RWPE1 (cell line): ENCODE measurements around the gene P2RX4.
"Not testable (repeated sequence)": the region's sequence is repeated elsewhere in the genome, so short reads cannot be mapped to it uniquely, and the experiment has no call there.

Source experiments
- CTCF ChIA-PET: fragments of 350-600 bp; sonication (Branson Sonifier 250); formaldehyde crosslinking; extraction: SDS; loops from one replicate; lab custom pipeline; 2021; lab: Yijun Ruan, JAX
- POLR2A ChIA-PET: fragments of 400-600 bp; formaldehyde crosslinking; extraction: SDS; loops from one replicate; lab custom pipeline; 2020; ENCODE audit warnings: antibody characterized with exemption; ENCODE audit not compliant: low non-redundant PET; lab: Yijun Ruan, JAX
- DNase-seq: peaks from one replicate; pipeline ENCODE4 v3.0.0; 2012; ENCODE audit warnings: low spot score
- H3K27ac ChIP-seq: fragments of 450-650 bp; 2 replicates; pipeline ENCODE4 v1.5.1; 2017
- CTCF ChIP-seq: fragments of 450-650 bp; conservative IDR thresholded peaks from 2 replicates; pipeline ENCODE4 v1.5.1; 2017; ENCODE audit warnings: low read depth, mild to moderate bottlenecking

P2RX4 gene

DNA sequence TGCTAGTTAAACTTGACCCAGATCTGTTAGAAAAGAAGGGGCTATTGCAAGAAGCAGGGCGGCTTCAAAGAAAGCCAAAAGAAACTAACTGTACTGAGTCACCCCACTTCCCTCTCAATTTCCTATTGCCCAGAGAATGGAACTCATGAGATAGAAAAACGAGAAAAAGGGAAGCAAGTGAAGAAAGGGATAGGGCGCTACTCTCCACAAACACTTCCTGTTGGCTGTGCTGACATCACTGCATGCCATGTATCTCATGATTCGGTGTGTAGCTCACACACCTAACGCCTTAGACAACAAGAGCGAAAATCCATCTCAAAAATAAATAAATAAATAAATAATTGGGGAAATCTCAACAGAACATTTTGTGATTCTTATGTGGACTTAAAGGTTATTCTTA is 13.0 kb upstream of the P2RX4 start:
- DNase-seq = no peak
- ChIA-PET CTCF (no interaction called here), POLR2A (no interaction called here)
- no peak overlapping the region for H3K27ac ChIP-seq
- no peak for TF ChIP-seq CTCF

DNA sequence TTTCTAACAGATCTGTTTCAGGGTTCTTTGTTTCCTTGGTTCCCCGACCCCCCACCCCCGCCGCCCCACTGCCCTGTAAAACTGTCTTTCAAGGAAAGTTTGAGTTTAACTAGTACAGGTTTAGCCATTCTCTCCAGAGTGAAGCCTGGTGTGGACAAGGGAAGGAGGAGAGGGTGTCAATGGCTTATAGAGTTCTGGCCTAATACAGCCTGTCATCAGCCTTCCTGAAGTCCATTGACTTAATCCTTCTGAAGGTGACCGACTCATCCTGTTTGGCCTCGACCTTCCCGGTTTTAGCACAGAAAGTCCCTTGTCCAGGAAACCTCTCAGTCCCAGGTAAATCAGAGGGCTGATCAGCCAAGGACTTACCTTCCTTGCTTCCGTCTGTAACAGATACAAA is 11.0 kb upstream of the P2RX4 start:
- DNase-seq = no peak
- ChIA-PET CTCF (interaction anchor here (0.5 to 0.6 kb wide), 2 partner anchors 16 to 129 kb away, joined by 4 read pairs; no protein-coding TSS in a partner anchor), POLR2A (no interaction called here)
- TF ChIP-seq CTCF = no peak
- no peak overlapping the region for H3K27ac ChIP-seq

DNA sequence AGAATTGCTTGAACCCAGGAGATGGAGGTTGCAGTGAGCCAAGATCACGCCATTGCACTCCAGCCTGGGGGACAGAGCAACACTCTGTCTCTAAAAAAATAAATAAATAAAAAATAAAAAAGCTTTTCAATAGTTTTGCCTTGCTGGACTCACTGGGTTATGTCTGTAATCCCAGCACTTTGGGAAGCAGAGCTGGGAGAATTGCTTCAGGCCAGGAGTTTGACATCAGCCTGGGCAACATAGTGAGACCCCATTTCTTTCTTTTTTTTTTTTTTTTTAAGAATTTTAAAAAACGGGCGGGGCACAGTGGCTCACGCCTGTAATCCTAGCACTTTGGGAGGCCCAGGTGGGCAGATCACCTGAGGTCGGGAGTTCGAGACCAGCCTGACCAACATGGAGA is 8.8 kb upstream of the P2RX4 start:
- DNase-seq, POLR2A ChIA-PET, H3K27ac ChIP-seq, CTCF ChIA-PET: not testable (repeated sequence)

DNA sequence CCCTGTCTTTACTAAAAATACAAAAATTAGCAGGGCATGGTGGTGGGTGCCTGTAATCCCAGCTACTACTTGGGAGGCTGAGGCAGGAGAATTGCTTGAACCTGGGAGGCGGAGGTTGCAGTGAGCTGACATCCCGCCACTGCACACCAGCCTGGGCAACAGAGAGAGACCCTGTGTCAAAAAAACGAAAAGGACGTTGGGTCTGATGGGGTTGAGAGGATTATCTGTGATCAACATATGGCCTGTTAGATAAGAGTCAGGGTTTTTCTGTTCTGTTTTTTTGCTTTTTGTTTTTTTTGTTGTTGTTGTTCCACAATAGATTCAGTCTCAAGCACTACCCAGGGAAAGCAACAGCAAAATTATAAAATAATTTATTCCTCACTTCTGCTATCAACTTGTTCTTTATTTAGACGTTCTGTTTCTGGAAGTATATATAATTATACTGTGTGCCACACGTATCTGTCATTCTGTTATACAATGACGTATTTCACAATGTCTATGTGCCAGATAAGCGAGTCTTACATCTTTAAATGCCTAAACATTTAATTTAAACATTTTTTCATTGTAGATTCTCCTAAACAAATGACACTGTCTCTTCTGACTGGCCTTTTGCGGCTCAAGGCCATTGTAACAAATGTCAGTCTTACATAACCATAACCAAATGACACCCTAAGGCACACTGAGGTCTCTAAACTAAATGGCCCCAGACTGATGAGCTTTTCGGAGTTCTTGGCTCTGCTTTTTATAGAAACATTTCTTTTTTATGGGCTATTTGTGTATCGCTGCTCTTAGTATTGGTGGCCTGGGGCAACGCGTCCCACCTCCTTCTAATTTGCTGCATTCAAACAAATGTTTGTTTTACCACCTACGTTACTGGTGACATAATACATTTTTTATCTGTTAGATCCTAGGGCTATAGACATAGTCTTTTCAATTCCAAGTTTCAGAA is 7.2 kb upstream of the P2RX4 start:
- H3K27ac ChIP-seq = no peak overlapping the region
- TF ChIP-seq CTCF = no peak
- CTCF ChIA-PET = interaction anchor here (0.6 kb wide), 1 partner anchor 252 kb away, joined by 5 read pairs; no protein-coding TSS in a partner anchor
- POLR2A ChIA-PET = no interaction called here
- DNase-seq = no peak

DNA sequence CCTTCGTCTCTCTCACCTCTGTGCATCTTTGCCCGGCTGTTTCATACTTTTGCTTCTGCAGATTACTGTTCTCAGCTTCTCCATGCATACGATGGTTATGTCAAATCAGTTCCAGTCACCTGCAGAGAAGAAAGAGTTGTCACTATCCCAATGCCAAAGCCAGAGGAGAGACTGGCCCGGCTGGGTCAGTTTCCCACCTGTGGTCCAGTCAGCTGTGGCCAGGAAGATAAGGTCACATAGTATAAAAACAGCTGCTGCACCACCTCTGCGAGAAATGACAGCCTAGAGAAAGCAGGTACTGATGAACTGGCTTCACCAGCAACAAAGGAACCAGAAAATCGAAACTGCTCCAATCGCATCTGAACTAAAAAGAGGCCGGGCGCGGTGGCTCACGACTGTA is 6.4 kb upstream of the P2RX4 start:
- DNase-seq = no peak
- no peak for TF ChIP-seq CTCF
- no peak overlapping the region for H3K27ac ChIP-seq
- ChIA-PET CTCF (interaction anchor here (0.6 kb wide), 1 partner anchor 251 kb away, joined by 5 read pairs; no protein-coding TSS in a partner anchor), POLR2A (no interaction called here)

DNA sequence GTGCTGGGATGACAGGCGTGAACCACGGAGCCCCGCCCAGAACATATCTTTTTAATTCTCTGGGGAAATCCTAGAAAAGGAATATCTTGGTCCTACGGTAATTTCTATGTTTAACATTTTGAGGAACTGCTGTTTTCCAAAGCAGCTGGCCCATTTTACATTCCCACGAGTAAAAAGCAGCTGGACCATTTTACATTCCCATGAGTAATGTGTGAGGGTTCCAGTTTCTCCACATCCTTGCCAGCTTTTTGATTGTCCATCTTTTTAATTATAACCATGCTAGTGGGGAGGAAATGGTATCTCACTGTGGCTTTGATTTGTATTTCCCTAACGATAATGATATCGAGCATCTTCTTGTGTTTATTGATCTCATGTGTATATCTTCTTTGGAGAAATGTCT is 4.4 kb upstream of the P2RX4 start:
- no peak for TF ChIP-seq CTCF
- ChIA-PET POLR2A (no interaction called here), CTCF (no interaction called here)
- H3K27ac ChIP-seq = no peak overlapping the region
- no peak for DNase-seq

DNA sequence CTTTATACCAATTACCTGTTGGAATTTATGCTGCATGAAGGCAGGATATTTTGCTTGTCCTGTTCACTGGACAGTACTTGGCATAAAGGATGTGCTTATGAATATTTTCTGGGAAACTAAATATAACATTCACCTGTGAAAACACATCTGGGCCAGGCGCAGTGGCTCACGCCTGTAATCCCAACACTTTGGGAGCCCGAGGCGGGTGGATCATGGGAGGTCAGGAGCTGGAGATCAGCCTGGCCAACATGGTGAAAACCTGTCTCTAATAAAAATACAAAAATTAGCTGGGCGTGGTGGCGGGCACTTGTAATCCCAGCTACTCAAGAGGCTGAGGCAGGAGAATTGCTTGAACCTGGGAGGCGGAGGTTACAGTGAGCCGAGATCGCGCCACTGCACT is 1.4 kb upstream of the P2RX4 start:
- CTCF ChIA-PET, DNase-seq, POLR2A ChIA-PET, H3K27ac ChIP-seq: not testable (repeated sequence)
